RPMI8226 (cell line): ENCODE results near the gene TTYH3.

Experiments
- DNase-seq: peaks from one replicate; pipeline ENCODE4 v3.0.0-alpha.2; 2015

Gene TTYH3

GRCh38 chr7:2649991-2650390, 18.2 kb downstream of the TTYH3 start:
- no peak for DNase-seq

GRCh38 chr7:2650451-2650850, 18.7 kb downstream of the TTYH3 start:
- no peak for DNase-seq

DNA sequence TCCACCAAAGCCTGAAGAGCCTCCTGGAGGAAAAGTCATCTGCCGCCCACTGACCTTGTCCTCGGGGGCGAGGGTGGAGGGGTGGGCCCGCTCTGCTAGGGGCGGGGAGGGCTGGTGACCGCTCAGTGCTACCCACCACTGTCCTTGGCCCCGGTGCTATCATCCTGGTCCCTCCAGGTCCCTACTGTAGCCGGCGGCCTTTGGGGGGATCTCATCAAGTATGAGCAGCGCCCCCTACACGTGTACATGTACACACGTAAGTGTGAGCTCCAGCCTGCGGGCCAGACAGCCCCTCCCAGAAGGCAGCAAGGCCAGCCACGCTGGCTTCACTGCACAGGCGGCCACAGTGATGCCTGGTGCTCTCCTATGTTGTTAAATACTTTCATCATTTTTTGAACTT, 19.6 kb downstream of the TTYH3 start:
- DNase-seq, result peak; percentile 52

DNA sequence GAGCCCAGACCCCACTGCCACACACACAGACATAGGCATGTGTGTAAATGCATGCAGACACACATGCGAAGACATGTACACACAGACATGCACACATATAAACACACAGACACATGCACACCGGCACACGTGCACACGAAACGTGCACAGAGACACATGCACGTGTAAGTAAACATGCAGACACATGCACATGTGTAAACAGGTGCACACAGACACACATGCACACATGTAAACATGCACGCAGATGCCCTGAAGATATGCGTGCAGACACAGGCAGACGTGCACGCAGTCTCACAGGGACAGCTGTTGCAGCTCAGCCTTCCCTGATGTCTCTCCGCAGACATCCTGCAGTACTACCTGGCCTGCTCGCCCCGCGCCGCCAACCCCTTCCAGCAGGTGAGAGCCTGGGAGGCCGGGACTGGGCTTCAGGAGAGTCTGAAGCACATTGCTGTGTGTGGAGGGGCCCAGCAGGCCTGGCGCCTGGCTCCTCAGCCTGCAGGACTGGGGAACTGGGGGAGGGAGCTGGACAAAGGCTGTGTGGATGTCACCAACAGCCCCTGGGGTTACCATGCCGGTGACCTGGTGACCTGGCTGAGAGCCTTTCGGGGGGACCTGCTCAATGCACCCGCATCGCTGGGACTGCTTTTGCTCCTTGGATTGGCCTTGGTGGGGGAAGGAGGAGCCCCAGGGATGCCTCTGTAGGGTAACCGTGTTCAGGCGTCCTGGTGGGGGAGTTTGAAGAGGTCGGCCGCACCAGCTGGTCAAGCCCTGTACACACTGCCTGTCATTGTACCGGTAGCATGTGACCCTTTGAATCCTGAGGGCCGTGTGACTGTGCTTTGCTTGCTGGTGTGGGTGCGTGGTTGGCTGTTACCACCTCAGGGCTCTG, 20.3 kb downstream of the TTYH3 start:
- no peak for DNase-seq

- DNase-seq, result no peak
Measured at GRCh38 chr7:2652736-2653060, 20.9 kb downstream of the TTYH3 start.

DNA sequence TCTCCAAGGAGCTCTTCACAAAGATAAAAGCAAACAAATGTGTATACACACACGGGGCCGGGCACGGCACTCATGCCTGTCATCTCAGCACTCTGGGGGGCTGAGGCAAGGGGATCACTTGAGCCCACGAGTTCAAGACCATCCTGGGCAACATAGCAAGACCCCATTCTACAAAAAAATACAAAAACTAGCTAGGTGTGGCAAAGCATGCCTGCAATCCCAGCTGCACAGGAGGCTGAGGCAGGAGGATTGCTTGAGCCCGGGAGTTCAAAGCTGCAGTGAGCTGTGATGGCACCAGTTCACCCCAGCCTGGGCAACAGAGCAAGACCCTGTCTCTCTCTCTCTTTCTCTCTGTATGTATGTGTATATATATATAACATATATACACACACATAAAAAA, 22.3 kb downstream of the TTYH3 start:
- DNase-seq, result no peak

DNA sequence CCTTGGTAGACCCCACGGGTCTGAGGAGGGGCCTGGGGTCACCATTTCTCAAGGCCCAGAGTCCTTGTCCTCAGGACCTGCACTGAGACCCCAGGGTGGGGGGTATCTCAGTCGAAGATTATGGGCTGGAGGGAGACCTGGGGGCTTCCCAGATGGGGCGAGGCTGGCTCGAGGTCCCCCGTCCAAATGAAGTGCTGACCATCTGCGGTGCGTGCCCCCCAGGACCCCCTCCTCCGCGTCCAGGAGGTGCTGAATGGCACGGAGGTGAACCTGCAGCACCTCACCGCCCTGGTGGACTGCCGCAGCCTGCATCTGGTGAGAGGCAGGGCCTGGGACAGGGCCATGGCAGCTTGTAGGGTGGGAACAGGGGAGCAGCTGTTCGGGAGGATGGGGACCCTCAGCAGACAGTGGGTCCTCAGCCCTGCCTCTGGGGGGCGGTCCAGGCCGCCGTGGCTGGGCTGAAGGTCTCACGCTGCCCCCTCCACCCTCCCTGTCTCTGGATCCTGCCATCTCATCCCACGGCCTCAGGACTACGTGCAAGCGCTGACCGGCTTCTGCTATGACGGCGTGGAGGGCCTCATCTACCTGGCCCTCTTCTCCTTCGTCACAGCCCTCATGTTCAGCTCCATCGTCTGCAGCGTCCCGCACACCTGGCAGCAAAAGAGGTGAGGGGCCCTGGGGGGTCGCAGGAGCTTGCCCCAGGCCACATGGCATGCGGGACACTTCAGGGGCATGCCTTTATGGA, 24.3 kb downstream of the TTYH3 start:
- DNase-seq, result no peak

DNA sequence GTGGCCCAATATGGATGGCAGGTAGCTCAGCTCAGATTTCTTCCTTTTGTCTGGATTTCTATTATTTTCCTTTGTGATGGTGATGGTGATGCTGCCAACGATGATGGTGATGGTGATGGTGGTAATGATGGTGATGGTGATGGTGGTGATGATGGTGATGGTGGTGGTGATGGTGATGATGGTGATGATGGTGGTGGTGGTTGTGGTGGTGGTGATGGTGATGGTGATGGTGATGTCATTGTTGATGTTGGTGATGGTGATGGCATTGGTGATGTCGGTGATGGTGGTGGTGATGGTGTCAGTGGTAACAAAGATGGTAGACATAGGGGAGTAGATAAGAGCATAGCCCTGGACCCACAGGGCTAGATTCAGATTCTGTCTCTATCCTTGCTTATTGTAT, 25.4 kb downstream of the TTYH3 start:
- DNase-seq, result no peak

DNA sequence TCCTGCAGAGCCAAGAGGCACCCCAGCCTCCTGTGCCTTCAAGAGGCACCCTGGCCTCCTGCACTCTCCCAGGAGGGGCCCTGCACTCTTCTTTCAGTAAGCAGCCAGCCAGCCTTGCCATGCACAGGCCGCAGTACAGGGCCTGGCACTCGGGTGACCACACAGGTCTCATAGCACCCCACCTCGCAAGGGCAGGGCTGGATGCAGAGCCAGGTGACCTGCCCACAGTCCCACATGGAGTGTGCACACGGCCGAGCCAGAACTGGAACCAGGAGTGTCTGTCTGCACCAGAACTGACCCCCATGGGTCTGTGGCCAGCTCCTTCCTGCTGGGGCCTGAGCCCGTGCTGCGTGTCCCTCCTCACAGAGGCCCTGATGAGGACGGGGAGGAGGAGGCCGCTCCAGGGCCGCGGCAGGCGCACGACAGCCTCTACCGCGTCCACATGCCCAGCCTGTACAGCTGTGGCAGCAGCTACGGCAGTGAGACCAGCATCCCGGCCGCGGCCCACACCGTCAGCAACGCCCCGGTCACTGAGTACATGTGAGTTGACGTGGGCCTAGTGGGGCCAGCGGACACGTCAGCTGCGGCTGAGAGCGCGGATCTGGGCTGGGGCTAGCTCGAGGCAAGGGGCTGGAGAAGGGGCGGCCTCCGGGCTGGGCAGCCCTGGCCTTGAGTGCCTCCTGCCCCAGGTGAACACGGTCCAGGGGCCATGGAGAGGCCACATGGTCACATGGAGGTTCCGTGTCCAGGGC, 26.3 kb downstream of the TTYH3 start:
- no peak for DNase-seq

- DNase-seq, result no peak
Measured at GRCh38 chr7:2658941-2659340, 27.2 kb downstream of the TTYH3 start.

DNA sequence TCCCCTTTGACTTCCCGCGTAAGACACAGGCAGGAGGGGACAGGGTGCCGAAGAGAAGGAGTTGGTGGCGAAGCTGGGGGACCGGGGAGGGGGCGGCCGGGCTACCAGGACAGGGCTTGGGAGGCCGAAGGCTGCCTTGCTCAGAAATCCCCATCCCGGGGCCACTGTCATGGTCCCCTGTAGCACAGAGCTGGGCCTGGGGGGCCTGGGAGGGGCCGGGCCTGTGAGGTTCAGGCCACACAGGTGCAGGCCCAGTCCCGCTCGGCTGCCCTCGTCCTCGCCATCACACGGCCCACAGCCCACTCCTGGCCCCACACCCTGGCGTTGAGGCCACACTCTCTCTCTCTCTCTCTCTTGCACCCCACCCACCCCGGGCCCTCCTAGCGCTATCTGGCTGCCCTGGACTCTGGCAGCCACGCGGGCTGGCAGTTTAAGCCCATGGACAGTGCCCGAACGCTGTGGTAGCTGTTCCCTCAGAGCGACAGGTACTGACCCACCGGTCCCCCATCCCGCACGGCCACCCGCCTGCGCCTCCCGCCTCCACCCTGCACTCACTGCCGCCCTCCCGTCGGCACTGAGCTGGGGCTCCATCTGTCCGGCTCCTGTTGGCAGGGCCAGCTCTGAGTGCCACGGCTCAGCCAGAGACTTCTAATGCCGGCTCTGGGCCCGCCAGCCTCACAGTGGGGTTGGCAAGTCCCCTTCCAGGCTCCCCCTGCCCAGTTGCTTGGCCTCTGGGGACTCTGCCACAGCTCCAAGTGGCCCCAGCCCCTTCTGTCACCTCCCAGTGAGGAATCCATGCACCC, 28.0 kb downstream of the TTYH3 start:
- no peak for DNase-seq

GRCh38 chr7:2660359-2661095, 28.7 kb downstream of the TTYH3 start:
- no peak for DNase-seq

GRCh38 chr7:2661096-2661449, 29.3 kb downstream of the TTYH3 start:
- no peak for DNase-seq

- DNase-seq, result no peak
Measured at GRCh38 chr7:2661602-2662272, 30.0 kb downstream of the TTYH3 start.

DNA sequence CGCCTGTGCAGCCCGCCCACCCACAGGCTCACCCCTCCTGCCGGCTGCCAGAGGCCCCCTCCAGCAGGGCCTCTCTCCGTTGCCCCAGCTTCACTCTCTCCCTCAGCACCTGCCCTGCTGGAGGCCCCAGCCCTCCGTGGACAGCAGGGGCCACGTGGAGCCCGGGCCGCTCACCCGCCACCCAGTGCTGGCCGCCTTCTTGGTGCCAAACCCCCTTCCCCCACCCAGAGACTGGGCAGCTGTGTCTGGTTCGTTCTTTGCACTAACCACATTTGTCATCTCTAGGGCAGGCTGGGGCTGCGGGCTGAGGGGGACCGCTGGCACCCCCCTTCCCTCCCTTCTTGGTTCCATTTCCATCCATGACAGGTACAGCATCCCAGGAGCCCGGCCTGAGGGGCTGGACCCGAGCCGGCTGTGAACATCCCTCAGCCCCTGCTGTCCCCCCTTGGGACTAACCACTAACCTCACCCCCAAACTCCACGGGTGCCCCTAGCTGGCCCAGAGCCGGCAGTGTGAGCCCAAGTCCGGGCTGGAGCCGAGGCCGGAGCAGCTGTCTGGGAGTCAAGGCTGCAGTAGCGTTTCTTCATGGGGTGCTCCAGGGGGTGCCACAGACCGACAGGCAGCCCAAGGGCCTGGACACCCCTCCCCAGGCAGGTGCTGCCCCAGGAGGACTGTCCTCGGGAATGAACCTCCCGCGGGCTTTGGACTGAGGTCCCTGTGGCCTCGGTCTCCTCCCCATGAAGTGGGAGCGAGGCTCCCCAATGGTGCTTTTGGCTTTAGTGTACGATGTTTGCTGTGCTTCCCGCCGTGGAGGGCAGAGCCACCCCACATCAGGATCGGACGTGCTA, 30.7 kb downstream of the TTYH3 start:
- DNase-seq, result no peak

DNA sequence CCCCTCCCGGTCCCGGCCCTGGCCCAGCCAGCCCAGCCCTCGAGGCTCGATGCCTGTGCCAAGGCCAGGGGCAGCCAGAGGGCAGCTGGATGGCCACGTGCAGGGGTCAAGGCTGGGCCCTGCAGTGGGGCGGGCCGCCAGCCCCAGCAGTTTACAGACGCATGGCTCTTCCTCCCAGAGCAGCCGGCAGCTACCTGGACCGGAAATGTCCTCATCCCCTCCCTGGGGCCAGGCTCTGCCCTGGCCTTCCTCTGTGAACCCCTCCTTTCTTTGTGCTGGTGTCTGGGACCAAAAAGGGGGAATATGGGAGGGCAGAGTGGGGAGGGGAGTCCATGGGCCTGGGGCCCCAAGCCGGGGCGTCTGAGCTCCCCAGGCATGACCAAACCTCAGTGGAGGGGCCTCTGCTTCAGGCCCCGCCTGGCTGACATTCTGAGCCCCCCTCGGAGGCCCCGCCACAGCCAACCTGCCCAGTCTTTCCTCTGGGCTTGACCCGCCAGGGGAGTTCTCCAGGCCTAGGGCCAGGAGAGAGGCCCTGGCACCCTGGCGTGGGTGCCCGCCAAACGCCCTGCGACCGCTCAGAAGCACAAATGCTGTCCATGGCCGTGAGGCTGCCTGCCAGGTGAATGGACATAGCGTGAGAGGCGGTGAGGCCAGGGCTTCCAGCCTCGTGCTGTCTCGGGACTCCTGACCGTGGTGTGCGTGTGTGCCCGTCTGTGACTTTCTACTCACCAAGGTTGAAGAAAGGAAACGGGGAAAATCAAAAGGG, 31.5 kb downstream of the TTYH3 start:
- no peak for DNase-seq

DNA sequence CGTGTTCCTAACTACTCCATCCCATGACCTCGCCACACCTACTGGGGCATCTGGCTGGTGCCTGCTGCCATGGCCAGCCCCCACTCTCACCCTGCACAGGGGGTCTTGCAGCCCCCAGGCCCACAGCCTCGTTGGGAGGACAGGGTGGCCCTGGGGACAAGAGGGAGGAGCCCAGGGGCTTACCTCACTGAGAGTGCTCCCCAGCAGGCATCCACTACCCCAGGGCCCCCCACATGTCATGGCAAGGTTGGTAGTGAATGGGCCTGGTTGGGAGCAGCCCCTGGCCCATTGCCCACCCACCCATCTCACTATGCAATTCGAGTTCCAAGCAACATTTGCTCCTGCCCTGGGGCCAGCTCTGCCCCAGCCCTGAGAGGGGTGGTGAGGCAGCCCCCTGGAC, 32.2 kb downstream of the TTYH3 start:
- no peak for DNase-seq

GRCh38 chr7:2665359-2665791, 33.6 kb downstream of the TTYH3 start:
- no peak for DNase-seq

DNA sequence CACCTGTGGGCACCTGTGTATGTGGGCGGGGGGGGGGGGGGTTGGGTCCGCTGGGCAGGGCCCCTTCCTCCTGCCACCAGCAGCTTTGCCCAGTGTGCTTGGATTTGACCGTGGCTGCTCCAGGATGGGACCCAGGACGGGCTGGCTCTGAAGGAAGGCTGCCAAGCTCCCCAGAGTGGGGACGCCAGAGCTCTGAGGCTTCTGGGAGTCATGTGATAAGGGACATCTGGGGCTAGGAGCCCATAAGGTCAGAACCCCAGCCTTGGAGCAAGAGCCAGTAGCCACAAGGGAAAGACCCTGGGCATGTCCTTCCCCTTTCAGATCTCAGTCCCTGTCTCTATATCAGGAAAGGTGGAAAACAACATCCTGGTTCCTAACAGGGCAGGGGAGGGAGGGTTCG, 34.4 kb downstream of the TTYH3 start:
- DNase-seq, result no peak
